Natural killer cell (primary cell): ENCODE results near the gene ANKRD10. TPM values are rescaled to one million over a fixed set of nuclear protein-coding genes. Genes with fewer than 3 reads are reported as not detected.

Experiments
- ATAC-seq, 3 donors: fragments of 150-1000 bp in 2 of 3; fragments of 200-7000 bp in 1 of 3; cut with Tn5 transposase; 1 replicate in 1 of 3; 2 replicates in 2 of 3; pipeline ENCODE4 v1.10.0; 2021; ENCODE audit warnings: mild to moderate bottlenecking in 2 of 3, moderate library complexity in 2 of 3
- DNase-seq, 2 donors: peaks; one replicate each; pipeline versions ENCODE4 v3.0.0 to v3.0.0-alpha.2; 2013 to 2021; ENCODE audit warnings: mixed read lengths in 1 of 2
- H3K27ac ChIP-seq: one replicate; pipeline ENCODE4 v1.5.1; 2013; ENCODE audit warnings: mild to moderate bottlenecking, low read length
- H3K27me3 ChIP-seq: one replicate; pipeline ENCODE4 v1.6.1; 2013; ENCODE audit warnings: low read length; ENCODE audit not compliant: control insufficient read depth, insufficient read depth
- H3K36me3 ChIP-seq: one replicate; pipeline ENCODE4 v1.6.1; 2013; ENCODE audit warnings: low read length; ENCODE audit not compliant: control insufficient read depth, insufficient read depth
- H3K4me1 ChIP-seq: one replicate; pipeline ENCODE4 v1.6.1; 2013; ENCODE audit warnings: low read length; ENCODE audit not compliant: control insufficient read depth, insufficient read depth
- H3K4me3 ChIP-seq: one replicate; pipeline ENCODE4 v1.5.1; 2013; ENCODE audit warnings: low read length
- H3K9me3 ChIP-seq: one replicate; pipeline ENCODE4 v1.6.1; 2013; ENCODE audit warnings: low read length; ENCODE audit not compliant: control insufficient read depth, insufficient read depth
- H3K27ac Mint-ChIP-seq, 2 donors: one replicate each; pipeline ENCODE4 v1.8.0; 2022; ENCODE audit warnings: mild to moderate bottlenecking in 2 of 2, mixed read lengths in 2 of 2, moderate library complexity in 1 of 2
- H3K27me3 Mint-ChIP-seq, 2 donors: one replicate each; pipeline ENCODE4 v1.8.0; 2022; ENCODE audit warnings: low read depth in 2 of 2, mixed read lengths in 2 of 2
- H3K36me3 Mint-ChIP-seq: one replicate; pipeline ENCODE4 v1.8.0; 2022; ENCODE audit warnings: mixed read lengths
- H3K4me1 Mint-ChIP-seq, 2 donors: one replicate each; pipeline ENCODE4 v1.8.0; 2022; ENCODE audit warnings: mixed read lengths in 2 of 2
- H3K4me3 Mint-ChIP-seq: one replicate; pipeline ENCODE4 v1.8.0; 2022; ENCODE audit warnings: mild to moderate bottlenecking, moderate library complexity, mixed read lengths
- H3K9me3 Mint-ChIP-seq, 2 donors: one replicate each; pipeline ENCODE4 v1.8.0; 2022; ENCODE audit warnings: mixed read lengths in 2 of 2
- WGBS: methylation state at CpG from one replicate; pipeline ENCODE4 v1.1.7; 2013; ENCODE audit warnings: missing lambda C conversion rate; ENCODE audit not compliant: insufficient coverage; 5-methylcytosine and 5-hydroxymethylcytosine counted together
- intact Hi-C: fragments of 100-400 bp; cut with micrococcal nuclease; formaldehyde crosslinking; loops from one replicate; pipeline ENCODE4 v1.14.2; 2022
- total RNA-seq, 4 donors: library from RNA; stranded (reverse); fragments of 120-200 nt in 1 of 4; gene quantifications; one replicate each; pipeline versions ENCODE4 v1.2.3 to v1.2.4, GENCODE V29; 2013 to 2022
- TF ChIP-seq, protein P1 (sequence below): fragments of 200-600 bp; IDR thresholded peaks from one replicate; pipeline ENCODE4 v1.8.0; 2022; ENCODE audit warnings: antibody characterized with exemption

Gene ANKRD10
- total RNA-seq, 3 donors from 2014 or later (not counting 1 experiment from before 2014, with no cell fraction given), result 173 to 221 (median 185) TPM

DNA sequence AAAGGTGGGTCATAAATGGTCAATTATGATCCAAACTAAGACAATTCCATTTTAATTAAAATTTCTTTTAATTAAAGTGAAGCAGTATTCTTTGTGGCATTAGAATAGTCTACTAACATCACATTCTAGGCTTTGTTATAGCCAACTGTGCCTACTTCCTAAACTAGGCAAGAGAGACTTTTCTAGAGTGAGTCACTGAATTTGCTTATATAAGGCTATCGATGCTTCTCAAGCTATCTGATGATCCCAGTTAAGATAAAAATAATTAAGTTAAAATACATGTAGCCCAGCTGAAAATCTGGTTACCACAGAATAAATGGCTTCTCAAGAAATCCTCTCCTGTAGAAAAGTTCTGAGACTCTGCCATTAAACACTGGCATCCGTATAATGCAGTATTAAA is 12.5 kb downstream of the ANKRD10 start:
- peaks cover 18 to 31% of the 10 kb centered on the region in 2 donors for H3K4me1 Mint-ChIP-seq

DNA sequence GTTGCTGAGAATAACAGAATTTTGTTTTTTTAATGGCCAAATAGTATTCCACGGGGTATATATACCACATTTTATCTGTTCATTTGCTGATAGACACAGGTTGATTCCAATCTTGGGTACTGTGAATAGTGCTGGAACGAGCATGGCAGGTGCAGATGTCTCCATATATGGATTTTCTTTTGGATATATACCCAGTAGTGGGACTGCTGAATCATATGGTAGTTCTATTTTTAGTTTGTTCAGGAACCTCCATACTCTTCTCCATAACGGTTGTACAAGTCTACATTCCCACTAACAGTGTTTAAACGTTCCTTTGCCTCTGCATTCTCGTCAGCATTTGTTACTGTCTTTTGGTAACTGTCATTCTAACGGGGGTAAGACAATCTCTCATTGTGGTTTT is 17.3 kb downstream of the ANKRD10 start:
- peaks cover 7% of the 10 kb centered on the region for H3K36me3 Mint-ChIP-seq
- no peak overlapping the region for H3K27ac Mint-ChIP-seq
- Histone ChIP-seq H3K4me3 (no peak overlapping the region), H3K27ac (no peak overlapping the region), H3K27me3 (no peaks in the 10 kb centered on the region), H3K4me1 (no peaks in the 10 kb centered on the region), H3K36me3 (peaks cover 18% of the 10 kb centered on the region), H3K9me3 (no peaks in the 10 kb centered on the region)
- no peaks in the 10 kb centered on the region for H3K27me3 Mint-ChIP-seq
- 93% methylated on average over 6 of the region's 6 CpGs for WGBS
- ATAC-seq (no peak), DNase-seq (no peak)
- H3K4me3 Mint-ChIP-seq, result no peak overlapping the region
- intact Hi-C loops, result no loop called here
- TF ChIP-seq, protein P1, sequence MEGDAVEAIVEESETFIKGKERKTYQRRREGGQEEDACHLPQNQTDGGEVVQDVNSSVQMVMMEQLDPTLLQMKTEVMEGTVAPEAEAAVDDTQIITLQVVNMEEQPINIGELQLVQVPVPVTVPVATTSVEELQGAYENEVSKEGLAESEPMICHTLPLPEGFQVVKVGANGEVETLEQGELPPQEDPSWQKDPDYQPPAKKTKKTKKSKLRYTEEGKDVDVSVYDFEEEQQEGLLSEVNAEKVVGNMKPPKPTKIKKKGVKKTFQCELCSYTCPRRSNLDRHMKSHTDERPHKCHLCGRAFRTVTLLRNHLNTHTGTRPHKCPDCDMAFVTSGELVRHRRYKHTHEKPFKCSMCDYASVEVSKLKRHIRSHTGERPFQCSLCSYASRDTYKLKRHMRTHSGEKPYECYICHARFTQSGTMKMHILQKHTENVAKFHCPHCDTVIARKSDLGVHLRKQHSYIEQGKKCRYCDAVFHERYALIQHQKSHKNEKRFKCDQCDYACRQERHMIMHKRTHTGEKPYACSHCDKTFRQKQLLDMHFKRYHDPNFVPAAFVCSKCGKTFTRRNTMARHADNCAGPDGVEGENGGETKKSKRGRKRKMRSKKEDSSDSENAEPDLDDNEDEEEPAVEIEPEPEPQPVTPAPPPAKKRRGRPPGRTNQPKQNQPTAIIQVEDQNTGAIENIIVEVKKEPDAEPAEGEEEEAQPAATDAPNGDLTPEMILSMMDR, result no peak
- peaks cover 11 to 20% of the 10 kb centered on the region in 2 donors for H3K4me1 Mint-ChIP-seq
- no peaks in the 10 kb centered on the region for H3K9me3 Mint-ChIP-seq

More for the DNA sequence above, 12.5 kb downstream of the ANKRD10 start:
- WGBS, result 100% methylated on average over 1 of the region's 2 CpGs
- Histone ChIP-seq H3K4me1 (no peaks in the 10 kb centered on the region), H3K27ac (no peak overlapping the region), H3K36me3 (peaks cover 35% of the 10 kb centered on the region), H3K27me3 (no peaks in the 10 kb centered on the region), H3K9me3 (no peaks in the 10 kb centered on the region), H3K4me3 (no peak overlapping the region)
- no peak overlapping the region for H3K27ac Mint-ChIP-seq
- H3K36me3 Mint-ChIP-seq, result no peaks in the 10 kb centered on the region
- no peaks in the 10 kb centered on the region for H3K27me3 Mint-ChIP-seq
- TF ChIP-seq, protein P1, result no peak
- H3K4me3 Mint-ChIP-seq, result no peak overlapping the region
- ATAC-seq (no peak), DNase-seq (no peak)
- H3K9me3 Mint-ChIP-seq, result no peaks in the 10 kb centered on the region
- intact Hi-C loops, result no loop called here

DNA sequence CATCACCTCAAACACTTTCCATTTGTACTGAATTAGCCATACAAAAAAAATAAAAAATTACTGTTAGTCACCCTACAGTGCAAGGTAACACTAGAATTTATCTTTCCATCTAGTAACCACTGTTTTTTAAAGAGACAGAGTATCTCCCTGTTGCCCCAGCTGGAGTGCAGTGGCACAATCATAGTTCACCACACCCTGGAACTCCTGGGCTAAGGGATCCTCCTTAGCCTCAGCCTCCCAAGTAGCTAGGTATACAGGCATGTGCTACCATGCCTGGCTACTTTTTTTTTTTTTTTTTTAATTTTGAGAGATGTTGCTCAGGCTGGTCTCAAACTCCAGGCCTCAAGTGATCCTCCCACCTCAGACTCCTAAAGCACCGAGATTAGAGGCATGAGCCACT is 17.9 kb downstream of the ANKRD10 start:
- H3K27me3 ChIP-seq, result no peaks in the 10 kb centered on the region
- no peaks in the 10 kb centered on the region for H3K9me3 ChIP-seq
- Mint-ChIP-seq H3K36me3 (peaks cover 8% of the 10 kb centered on the region), H3K27me3 (no peaks in the 10 kb centered on the region), H3K27ac (no peak overlapping the region), H3K9me3 (no peaks in the 10 kb centered on the region), H3K4me3 (no peak overlapping the region), H3K4me1 (peaks cover 11 to 20% of the 10 kb centered on the region in 2 donors)
- TF ChIP-seq, protein P1, result no peak
- no peaks in the 10 kb centered on the region for H3K4me1 ChIP-seq
- no peak overlapping the region for H3K27ac ChIP-seq
- WGBS, result 100% methylated on average over 1 of the region's 1 CpG
- H3K36me3 ChIP-seq, result peaks cover 18% of the 10 kb centered on the region
- no peak for DNase-seq
- ATAC-seq, result no peak
- intact Hi-C loops, result no loop called here
- H3K4me3 ChIP-seq, result no peak overlapping the region

DNA sequence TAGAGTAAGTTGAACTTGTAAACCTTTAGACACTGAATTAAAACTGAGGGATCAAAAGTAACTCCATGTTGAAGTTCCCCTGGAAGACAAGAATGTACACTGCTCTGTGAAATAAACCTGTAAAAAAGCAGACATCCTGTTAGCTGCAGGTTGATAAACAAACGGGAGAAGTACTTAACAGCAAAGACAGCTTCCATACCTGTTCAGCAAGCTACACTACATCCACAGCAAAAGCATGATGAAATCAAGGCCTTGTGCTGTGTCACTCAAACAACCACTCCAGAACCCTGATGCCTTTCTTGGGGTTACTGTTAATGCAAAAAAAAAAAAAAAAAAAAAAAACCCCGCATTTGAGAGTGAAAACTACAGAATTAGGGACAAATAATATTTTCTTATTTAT is 20.8 kb downstream of the ANKRD10 start:
- Mint-ChIP-seq H3K36me3 (peaks cover 8% of the 10 kb centered on the region), H3K4me1 (peaks cover 11 to 20% of the 10 kb centered on the region in 2 donors), H3K27me3 (no peaks in the 10 kb centered on the region), H3K27ac (no peak overlapping the region), H3K4me3 (no peak overlapping the region), H3K9me3 (no peaks in the 10 kb centered on the region)
- intact Hi-C loops, result no loop called here
- H3K4me1 ChIP-seq, result no peaks in the 10 kb centered on the region
- no peak overlapping the region for H3K4me3 ChIP-seq
- DNase-seq, result no peak
- no peaks in the 10 kb centered on the region for H3K27me3 ChIP-seq
- 92% methylated on average over 1 of the region's 2 CpGs for whole genome bisulfite sequencing
- no peak for ATAC-seq
- TF ChIP-seq, protein P1, result no peak
- H3K9me3 ChIP-seq, result no peaks in the 10 kb centered on the region
- no peak overlapping the region for H3K27ac ChIP-seq
- peaks cover 20% of the 10 kb centered on the region for H3K36me3 ChIP-seq
